Mesothelial cell of epicardium (in vitro differentiated cells): ENCODE measurements around the gene ANP32A. TPM values are rescaled to one million over a fixed set of nuclear protein-coding genes. Genes with fewer than 3 reads are reported as not detected.

Source experiments
- DNase-seq, 2 experiments: peaks; one replicate each; pipeline ENCODE4 v3.0.0; 2021; ENCODE audit warnings: low spot score in 2 of 2; ENCODE audit not compliant: unreplicated experiment in 2 of 2
- H3K27ac Mint-ChIP-seq: 2 replicates; pipeline ENCODE4 v1.8.0; 2021; ENCODE audit warnings: mixed read lengths
- H3K27me3 Mint-ChIP-seq: 2 replicates; pipeline ENCODE4 v1.8.0; 2021; ENCODE audit warnings: low read depth, mixed read lengths
- H3K36me3 Mint-ChIP-seq: 2 replicates; pipeline ENCODE4 v1.8.0; 2021; ENCODE audit warnings: mixed read lengths
- H3K4me1 Mint-ChIP-seq: 2 replicates; pipeline ENCODE4 v1.8.0; 2021; ENCODE audit warnings: mixed read lengths
- H3K4me3 Mint-ChIP-seq: 2 replicates; pipeline ENCODE4 v1.8.0; 2021; ENCODE audit warnings: mild to moderate bottlenecking, moderate library complexity, mixed read lengths
- H3K9me3 Mint-ChIP-seq: 2 replicates; pipeline ENCODE4 v1.8.0; 2021; ENCODE audit warnings: mixed read lengths
- CTCF ChIP-seq: fragments of 200-600 bp; sonication (generic); IDR thresholded peaks from one replicate; pipeline ENCODE4 v1.5.0; 2021; ENCODE audit warnings: antibody characterized with exemption; ENCODE audit not compliant: unreplicated experiment
- total RNA-seq: library from RNA; stranded (reverse); gene quantifications from 3 replicates; pipeline ENCODE4 v1.2.1, GENCODE V29; 2021

ANP32A gene
- total RNA-seq, 1 donor from 2014 or later: 183 TPM

DNA sequence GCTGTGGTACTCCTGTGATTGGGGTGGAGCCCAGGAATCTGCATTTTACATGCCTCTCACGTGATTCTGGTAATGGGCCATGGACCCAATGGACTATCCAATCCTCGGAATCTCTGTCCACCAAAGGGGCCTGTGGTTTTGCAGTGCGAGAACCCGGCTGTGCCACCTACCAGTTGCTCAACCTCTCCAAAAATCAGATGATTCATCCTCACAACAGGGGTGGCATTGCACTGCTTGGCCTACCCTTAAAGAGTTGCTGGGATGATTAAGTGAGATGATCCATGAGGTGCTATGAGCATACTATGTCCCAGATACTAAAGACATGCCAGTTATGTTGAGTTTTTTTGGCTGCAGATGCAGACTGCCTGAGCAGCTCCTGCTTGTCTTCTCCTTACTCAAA lies 5.1 kb downstream of the ANP32A start:
- no peak overlapping the region for H3K4me3 Mint-ChIP-seq
- DNase-seq: no peak
- peak overlapping the region; percentile 97 for H3K27ac Mint-ChIP-seq
- H3K4me1 Mint-ChIP-seq: peaks cover 46% of the 10 kb centered on the region
- H3K9me3 Mint-ChIP-seq: no peaks in the 10 kb centered on the region
- no peaks in the 10 kb centered on the region for H3K36me3 Mint-ChIP-seq
- H3K27me3 Mint-ChIP-seq: no peaks in the 10 kb centered on the region
- no peak for TF ChIP-seq CTCF

- H3K4me1 Mint-ChIP-seq: peaks cover 54% of the 10 kb centered on the region
- no peaks in the 10 kb centered on the region for H3K27me3 Mint-ChIP-seq
- DNase-seq: no peak
- no peak overlapping the region for H3K4me3 Mint-ChIP-seq
- no peaks in the 10 kb centered on the region for H3K36me3 Mint-ChIP-seq
- H3K27ac Mint-ChIP-seq: peak overlapping the region; percentile 83
- H3K9me3 Mint-ChIP-seq: no peaks in the 10 kb centered on the region
- no peak for TF ChIP-seq CTCF
Observed at GRCh38 chr15:68814596-68814995, 6.1 kb downstream of the ANP32A start.

DNA sequence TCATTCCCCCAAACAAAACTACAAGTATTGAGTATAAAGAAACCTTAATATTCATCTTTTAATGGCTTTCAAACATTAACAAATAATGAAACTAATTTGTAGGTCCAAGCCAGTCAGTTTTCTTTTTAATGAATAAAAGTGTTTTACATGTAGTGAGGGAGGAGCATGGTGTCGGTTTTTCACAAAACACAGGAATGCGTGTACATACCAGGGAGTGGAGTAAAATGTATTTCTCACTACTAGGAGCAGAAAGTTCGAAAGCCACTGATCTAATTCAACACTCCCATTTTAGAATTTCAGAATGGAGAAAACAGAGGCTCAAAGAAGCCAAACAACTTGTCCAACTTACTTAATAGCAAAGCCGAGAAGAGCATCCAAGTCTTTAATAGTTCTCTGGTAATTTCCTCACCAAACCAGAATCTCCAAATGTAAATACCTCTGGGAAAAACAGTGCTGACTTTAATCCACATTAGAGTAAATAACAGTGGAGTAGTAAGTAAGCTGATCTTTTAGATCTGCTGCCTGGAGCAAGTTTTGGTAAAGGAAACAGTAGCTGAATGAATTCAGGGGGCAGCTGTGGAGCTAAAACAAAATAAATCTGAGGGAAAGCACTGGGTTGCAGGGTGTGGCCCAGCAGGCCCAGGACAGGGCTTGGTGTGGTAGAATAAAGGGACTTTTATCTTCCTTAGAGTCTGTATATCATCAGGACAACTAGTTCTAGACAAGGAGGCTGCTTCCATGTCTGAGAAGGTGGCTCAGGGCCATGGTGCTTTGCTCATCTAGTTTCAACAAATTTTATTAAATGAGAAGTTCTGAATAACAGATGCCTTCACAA lies 7.9 kb downstream of the ANP32A start:
- H3K4me3 Mint-ChIP-seq: no peak overlapping the region
- no peaks in the 10 kb centered on the region for H3K36me3 Mint-ChIP-seq
- H3K9me3 Mint-ChIP-seq: no peaks in the 10 kb centered on the region
- H3K27ac Mint-ChIP-seq: peak overlapping the region; percentile 97
- H3K27me3 Mint-ChIP-seq: no peaks in the 10 kb centered on the region
- no peak for DNase-seq
- no peak for TF ChIP-seq CTCF
- H3K4me1 Mint-ChIP-seq: peaks cover 70% of the 10 kb centered on the region

GRCh38 chr15:68812069-68812468 lies 8.6 kb downstream of the ANP32A start:
- DNase-seq: no peak
- Mint-ChIP-seq H3K27me3 (no peaks in the 10 kb centered on the region), H3K27ac (peak overlapping the region; percentile 97), H3K36me3 (no peaks in the 10 kb centered on the region), H3K4me1 (peaks cover 75% of the 10 kb centered on the region), H3K4me3 (no peak overlapping the region), H3K9me3 (no peaks in the 10 kb centered on the region)
- no peak for TF ChIP-seq CTCF

- no peaks in the 10 kb centered on the region for H3K36me3 Mint-ChIP-seq
- DNase-seq: no peak
- peaks cover 71% of the 10 kb centered on the region for H3K4me1 Mint-ChIP-seq
- H3K9me3 Mint-ChIP-seq: no peaks in the 10 kb centered on the region
- TF ChIP-seq CTCF: no peak
- no peaks in the 10 kb centered on the region for H3K27me3 Mint-ChIP-seq
- H3K4me3 Mint-ChIP-seq: no peak overlapping the region
- no peak overlapping the region for H3K27ac Mint-ChIP-seq
Observed at GRCh38 chr15:68809517-68809916, 11.2 kb downstream of the ANP32A start.
